ENCODE data around the gene SEMA3C. TPM values are rescaled to one million over a fixed set of nuclear protein-coding genes. Genes with fewer than 3 reads are reported as not detected.

SEMA3C gene
- total RNA-seq, 1 experiment from 2014 or later: 39.3 TPM

DNA sequence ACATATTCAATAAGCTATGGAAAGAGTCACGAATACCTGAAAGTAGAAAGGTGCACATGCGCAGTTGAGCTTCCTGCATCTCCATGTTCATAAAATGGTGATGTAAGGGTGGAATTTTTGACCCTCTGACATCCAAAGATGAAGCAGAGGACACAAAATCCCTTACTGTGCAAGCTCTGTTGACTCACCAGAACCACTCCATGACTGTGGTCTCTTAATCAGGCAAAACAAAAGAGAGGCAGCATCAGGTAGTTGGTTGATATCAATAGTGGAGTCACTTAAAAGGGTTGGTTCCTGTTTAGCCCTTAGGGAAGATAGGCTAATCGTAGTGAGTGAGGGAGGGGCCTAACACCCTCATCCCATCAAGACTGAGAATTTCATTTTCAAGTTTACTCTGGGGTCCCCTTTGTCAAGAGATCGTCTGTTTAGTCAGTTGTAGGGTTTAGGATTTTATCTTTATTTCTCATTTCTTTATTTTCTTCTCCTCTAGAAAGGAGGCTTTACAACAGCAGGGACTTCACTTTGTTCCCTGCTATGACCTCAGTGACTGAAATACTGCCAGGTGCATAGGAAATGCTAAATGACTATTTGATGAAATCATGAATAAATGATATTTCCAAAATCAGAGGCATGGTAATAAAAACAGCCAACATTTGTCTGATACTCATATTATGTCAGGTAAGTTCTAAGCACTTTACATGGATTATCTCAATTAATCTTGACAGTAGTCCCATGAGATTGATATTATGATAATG, 182.3 kb downstream of the SEMA3C start:
- Histone ChIP-seq H3K27ac (no peak overlapping the region), H3K27me3 (no peaks in the 10 kb centered on the region), H3K9me3 (replicated peaks) (0 out of 2 replicates have a peak, but pooled peaks cover 2% of the 10 kb centered on the region), H3K4me3 (no peak overlapping the region), H3K4me1 (peaks cover 9% of the 10 kb centered on the region), H3K36me3 (no peaks in the 10 kb centered on the region)
- DNase-seq: no peak

DNA sequence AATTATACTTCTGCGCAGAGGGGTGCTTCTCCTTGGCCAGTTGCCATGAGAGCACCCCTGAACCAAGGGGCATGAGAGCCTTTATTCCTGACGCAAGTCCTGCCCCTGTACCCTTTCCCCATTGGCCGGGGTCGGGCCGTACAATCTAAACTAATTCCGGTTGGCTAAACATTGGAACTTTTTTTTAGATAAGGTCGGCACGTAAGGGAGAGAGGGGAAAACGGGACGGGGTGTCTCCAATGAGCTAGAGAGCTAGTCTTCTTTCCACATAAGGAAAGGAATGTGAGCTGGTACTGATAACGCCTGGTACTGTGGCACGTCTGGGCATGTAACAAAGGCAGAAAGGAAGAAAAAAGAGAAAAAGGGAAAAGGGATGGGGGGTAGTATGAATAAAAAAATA, 183.5 kb downstream of the SEMA3C start:
- DNase-seq: no peak
- no peaks in the 10 kb centered on the region for H3K36me3 ChIP-seq
- no peak overlapping the region for H3K4me3 ChIP-seq
- peaks cover 6% of the 10 kb centered on the region for H3K4me1 ChIP-seq
- H3K27me3 ChIP-seq: no peaks in the 10 kb centered on the region
- H3K27ac ChIP-seq: no peak overlapping the region
- 0 out of 2 replicates have a peak, but pooled peaks cover 5% of the 10 kb centered on the region for H3K9me3 ChIP-seq (replicated peaks)

- Histone ChIP-seq H3K27me3 (no peaks in the 10 kb centered on the region), H3K36me3 (no peaks in the 10 kb centered on the region), H3K27ac (no peak overlapping the region), H3K4me1 (peaks cover 19% of the 10 kb centered on the region), H3K4me3 (no peak overlapping the region), H3K9me3 (replicated peaks) (0 out of 2 replicates have a peak, but pooled peaks cover 5% of the 10 kb centered on the region)
- no peak for DNase-seq
Observed at GRCh38 chr7:80734011-80734410, 184.8 kb downstream of the SEMA3C start.

DNA sequence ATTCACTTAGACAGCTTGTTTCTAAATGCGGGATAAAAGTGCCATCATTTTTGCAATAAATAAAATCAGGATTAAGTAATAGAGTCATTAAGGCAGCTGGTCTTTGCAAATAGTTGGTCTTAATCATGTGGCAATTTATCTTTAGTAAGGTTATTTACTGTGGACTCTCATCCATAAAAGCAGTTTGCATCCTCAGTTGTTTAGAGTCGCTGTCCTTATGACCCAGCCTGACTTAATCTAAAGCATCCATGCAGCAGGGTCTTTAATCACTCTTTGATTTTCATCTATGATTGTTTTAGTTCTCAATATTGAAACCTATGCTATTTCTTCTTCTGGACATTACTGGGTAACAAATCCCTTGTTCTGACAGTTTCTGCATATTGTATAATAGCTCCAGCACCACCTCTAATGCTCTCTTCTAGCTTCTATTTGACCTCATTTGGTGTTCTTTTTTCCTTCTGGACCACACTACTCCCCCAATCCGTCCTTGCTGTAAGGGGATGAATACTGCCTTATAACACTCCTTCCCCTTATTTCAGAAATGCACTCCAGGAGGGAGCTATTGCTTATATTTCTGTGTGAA, 185.4 kb downstream of the SEMA3C start:
- no peak for DNase-seq

GRCh38 chr7:80732630-80733029, 186.2 kb downstream of the SEMA3C start:
- Histone ChIP-seq H3K9me3 (replicated peaks) (0 out of 2 replicates have a peak, but pooled peaks cover 5% of the 10 kb centered on the region), H3K36me3 (no peaks in the 10 kb centered on the region), H3K27me3 (no peaks in the 10 kb centered on the region), H3K27ac (no peak overlapping the region), H3K4me3 (no peak overlapping the region), H3K4me1 (peaks cover 29% of the 10 kb centered on the region)
- DNase-seq: no peak

More for the DNA sequence above, 185.4 kb downstream of the SEMA3C start:
- H3K27me3 ChIP-seq: no peaks in the 10 kb centered on the region
- H3K36me3 ChIP-seq: no peaks in the 10 kb centered on the region
- H3K27ac ChIP-seq: no peak overlapping the region
- H3K9me3 ChIP-seq (replicated peaks): 0 out of 2 replicates have a peak, but pooled peaks cover 5% of the 10 kb centered on the region
- H3K4me3 ChIP-seq: no peak overlapping the region
- peaks cover 25% of the 10 kb centered on the region for H3K4me1 ChIP-seq

DNA sequence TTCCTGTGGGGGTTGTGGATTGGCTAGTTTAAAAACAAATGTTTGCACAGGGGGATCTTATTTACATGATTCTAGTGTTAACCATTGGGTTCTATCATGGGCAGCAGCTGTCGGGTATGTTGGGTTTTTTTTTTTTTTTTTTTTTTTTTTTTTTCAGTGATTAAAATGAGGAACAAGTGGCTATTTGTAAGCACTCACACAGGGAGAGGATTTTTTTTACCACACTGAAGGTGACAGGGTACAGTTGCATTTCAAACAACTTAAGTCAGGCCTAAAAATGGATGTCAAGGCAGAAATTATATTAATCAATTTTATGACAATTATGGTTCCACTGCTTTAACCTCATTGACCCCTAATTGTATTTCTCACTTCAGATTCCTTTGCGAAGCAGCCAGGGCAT, 187.6 kb downstream of the SEMA3C start:
- H3K27me3 ChIP-seq: no peaks in the 10 kb centered on the region
- H3K4me1 ChIP-seq: peaks cover 29% of the 10 kb centered on the region
- H3K27ac ChIP-seq: no peak overlapping the region
- no peak overlapping the region for H3K4me3 ChIP-seq
- H3K36me3 ChIP-seq: no peaks in the 10 kb centered on the region
- 0 out of 2 replicates have a peak, but pooled peaks cover 5% of the 10 kb centered on the region for H3K9me3 ChIP-seq (replicated peaks)
- peak in 1 of 2 experiments; percentile 31 for DNase-seq

DNA sequence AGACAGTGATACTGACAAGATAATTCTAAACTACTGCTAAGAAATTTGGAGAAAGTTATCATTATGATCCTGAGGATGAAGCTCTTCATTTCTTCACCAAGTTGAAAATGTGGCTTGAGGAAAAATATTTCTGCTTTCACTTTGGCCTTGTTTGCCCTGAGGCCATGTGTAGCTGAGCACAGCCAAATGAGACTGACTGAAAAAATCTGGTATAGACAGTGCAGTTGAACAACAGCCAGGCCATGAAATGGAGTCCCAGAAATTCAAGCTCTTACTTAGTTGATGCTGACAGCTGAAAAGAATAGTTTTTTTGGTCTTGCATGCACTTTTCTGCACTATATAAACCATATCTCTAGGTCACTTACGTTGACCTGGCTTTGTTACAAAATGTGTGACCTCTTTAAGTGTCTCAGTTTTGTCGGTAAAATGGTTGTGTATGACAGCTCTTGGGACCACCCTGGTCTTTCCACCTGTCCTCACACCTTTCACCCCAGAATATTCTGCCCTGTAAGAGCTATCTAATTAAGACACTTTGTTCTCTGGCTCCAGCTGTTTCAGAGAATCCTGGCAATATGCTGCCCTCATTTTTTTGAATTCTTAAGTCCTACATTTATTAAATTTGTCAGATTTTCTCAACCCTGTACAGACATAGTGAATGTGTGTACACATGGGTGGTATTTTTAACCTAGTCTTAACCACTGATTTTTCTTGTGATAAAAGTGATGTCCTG, 189.1 kb downstream of the SEMA3C start:
- peak; percentile 73 to 84 for DNase-seq
- H3K4me1 ChIP-seq: peaks cover 41% of the 10 kb centered on the region
- H3K36me3 ChIP-seq: no peaks in the 10 kb centered on the region
- H3K9me3 ChIP-seq (replicated peaks): 0 out of 2 replicates have a peak, but pooled peaks cover 2% of the 10 kb centered on the region
- peak overlapping the region; percentile 28; the same call in 1 of the 2 replicates for H3K27ac ChIP-seq
- H3K4me3 ChIP-seq: no peak overlapping the region
- H3K27me3 ChIP-seq: no peaks in the 10 kb centered on the region

GRCh38 chr7:80726666-80727065, 192.2 kb downstream of the SEMA3C start:
- no peak overlapping the region for H3K4me3 ChIP-seq
- no peaks in the 10 kb centered on the region for H3K27me3 ChIP-seq
- H3K27ac ChIP-seq: no peak overlapping the region
- no peaks in the 10 kb centered on the region for H3K36me3 ChIP-seq
- no peak for DNase-seq
- H3K9me3 ChIP-seq (replicated peaks): 0 out of 2 replicates have a peak, but pooled peaks cover 2% of the 10 kb centered on the region
- H3K4me1 ChIP-seq: peaks cover 64% of the 10 kb centered on the region

DNA sequence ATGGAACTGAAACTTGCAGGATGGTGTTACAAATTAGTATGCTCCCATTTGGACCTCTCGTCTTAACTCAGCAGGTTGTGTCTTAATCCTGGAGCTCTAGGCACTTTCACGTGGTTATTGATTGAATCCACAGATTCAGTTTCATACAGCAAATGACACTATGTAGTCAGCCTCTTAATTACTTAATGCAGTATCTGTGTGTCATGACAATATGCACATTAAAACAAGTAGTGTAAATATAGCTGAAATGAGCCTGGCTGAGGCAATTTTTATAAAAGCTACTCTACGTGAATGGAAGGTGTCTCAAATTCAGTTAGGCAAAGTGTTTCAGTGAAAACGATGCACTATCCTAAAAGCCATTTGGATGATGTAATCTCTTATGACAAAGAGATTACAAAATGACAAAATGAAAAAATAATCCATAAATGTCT, 193.7 kb downstream of the SEMA3C start:
- Histone ChIP-seq H3K36me3 (no peaks in the 10 kb centered on the region), H3K9me3 (replicated peaks) (no peaks in the 10 kb centered on the region), H3K27ac (peak overlapping the region; percentile 86), H3K4me1 (peaks cover 59% of the 10 kb centered on the region), H3K27me3 (no peaks in the 10 kb centered on the region), H3K4me3 (peak overlapping the region; percentile 28)
- peak in 1 of 2 experiments; percentile 45 for DNase-seq

- peaks cover 51% of the 10 kb centered on the region for H3K4me1 ChIP-seq
- H3K9me3 ChIP-seq (replicated peaks): no peaks in the 10 kb centered on the region
- peak overlapping the region; percentile 28 for H3K4me3 ChIP-seq
- no peaks in the 10 kb centered on the region for H3K36me3 ChIP-seq
- peak overlapping the region; percentile 86 for H3K27ac ChIP-seq
- no peaks in the 10 kb centered on the region for H3K27me3 ChIP-seq
- DNase-seq: peak; percentile 54 to 76
Observed at GRCh38 chr7:80724249-80724871, 194.5 kb downstream of the SEMA3C start.

- H3K9me3 ChIP-seq (replicated peaks): peaks cover 2% of the 10 kb centered on the region
- no peaks in the 10 kb centered on the region for H3K27me3 ChIP-seq
- peak overlapping the region; percentile 86 for H3K27ac ChIP-seq
- H3K4me1 ChIP-seq: peaks cover 38% of the 10 kb centered on the region
- DNase-seq: peak; percentile 54 to 57
- no peaks in the 10 kb centered on the region for H3K36me3 ChIP-seq
- H3K4me3 ChIP-seq: no peak overlapping the region
Observed at GRCh38 chr7:80722616-80723195, 196.1 kb downstream of the SEMA3C start.

- Histone ChIP-seq H3K36me3 (no peaks in the 10 kb centered on the region), H3K27ac (peak overlapping the region; percentile 86; the same call in 1 of the 2 replicates), H3K4me1 (peaks cover 38% of the 10 kb centered on the region), H3K4me3 (no peak overlapping the region), H3K9me3 (replicated peaks) (peaks cover 7% of the 10 kb centered on the region), H3K27me3 (no peaks in the 10 kb centered on the region)
- DNase-seq: peak in 1 of 2 experiments; percentile 32
Observed at GRCh38 chr7:80721883-80722615, 196.8 kb downstream of the SEMA3C start.

- Histone ChIP-seq H3K9me3 (replicated peaks) (peaks cover 7% of the 10 kb centered on the region), H3K36me3 (no peaks in the 10 kb centered on the region), H3K27me3 (no peaks in the 10 kb centered on the region), H3K27ac (no peak overlapping the region), H3K4me3 (no peak overlapping the region), H3K4me1 (peaks cover 30% of the 10 kb centered on the region)
- no peak for DNase-seq
Observed at GRCh38 chr7:80720146-80720545, 198.7 kb downstream of the SEMA3C start.

Measured in SJCRH30 (cell line).